H9 (cell line): Measurements from ENCODE around the gene CLK2. TPM values are rescaled to one million over a fixed set of nuclear protein-coding genes. Genes with fewer than 3 reads are reported as not detected.

Experiments used
- DNase-seq: peaks from one replicate; pipeline ENCODE4 v3.0.0-alpha.2; 2017
- H2AFZ ChIP-seq: one replicate; pipeline ENCODE4 v1.6.1; 2013; ENCODE audit warnings: mild to moderate bottlenecking, low read length, control low read depth, moderate library complexity
- H2AK5ac ChIP-seq: 2 replicates; pipeline ENCODE4 v1.6.1; 2013; ENCODE audit warnings: low read length, control low read depth, mixed read lengths; ENCODE audit not compliant: insufficient read length
- H2BK120ac ChIP-seq: one replicate; pipeline ENCODE4 v1.6.1; 2013; ENCODE audit warnings: low read depth, mild to moderate bottlenecking, low read length, control low read depth, inconsistent platforms; ENCODE audit not compliant: poor library complexity, severe bottlenecking
- H2BK12ac ChIP-seq: 2 replicates; pipeline ENCODE4 v1.6.1; 2013; ENCODE audit warnings: low read length, control low read depth, mixed read lengths, low read depth; ENCODE audit not compliant: insufficient read length
- H2BK15ac ChIP-seq: 2 replicates; pipeline ENCODE4 v1.6.1; 2013; ENCODE audit warnings: low read depth, low read length, control low read depth
- H2BK20ac ChIP-seq: one replicate; pipeline ENCODE4 v1.6.1; 2013; ENCODE audit warnings: low read depth, mild to moderate bottlenecking, low read length, control low read depth, inconsistent platforms; ENCODE audit not compliant: poor library complexity, severe bottlenecking
- H2BK5ac ChIP-seq: 2 replicates; pipeline ENCODE4 v1.6.1; 2013; ENCODE audit warnings: low read length, control low read depth, mixed read lengths; ENCODE audit not compliant: insufficient read length
- H3K14ac ChIP-seq: 2 replicates; pipeline ENCODE4 v1.6.1; 2013; ENCODE audit warnings: low read length, control low read depth; ENCODE audit not compliant: insufficient read depth
- H3K18ac ChIP-seq: 2 replicates; pipeline ENCODE4 v1.6.1; 2013; ENCODE audit warnings: low read depth, mild to moderate bottlenecking, mixed read lengths, low read length, control low read depth; ENCODE audit not compliant: insufficient read length
- H3K23ac ChIP-seq: 2 replicates; pipeline ENCODE4 v1.6.1; 2013; ENCODE audit warnings: low read length, control low read depth, mixed read lengths, low read depth; ENCODE audit not compliant: insufficient read length
- H3K23me2 ChIP-seq: 2 replicates; pipeline ENCODE4 v1.6.1; 2013; ENCODE audit warnings: low read depth, mild to moderate bottlenecking, mixed read lengths, low read length, control low read depth; ENCODE audit not compliant: insufficient read length, poor library complexity, severe bottlenecking
- H3K27ac ChIP-seq: 2 replicates; pipeline ENCODE4 v1.5.1; 2013; ENCODE audit warnings: low read length, control low read depth, mixed read lengths, low read depth; ENCODE audit not compliant: insufficient read length
- H3K27me3 ChIP-seq: 2 replicates; pipeline ENCODE4 v1.6.1; 2013; ENCODE audit warnings: low read length, control low read depth, inconsistent platforms; ENCODE audit not compliant: insufficient read depth
- H3K4ac ChIP-seq: 2 replicates; pipeline ENCODE4 v1.6.1; 2013; ENCODE audit warnings: low read depth, mild to moderate bottlenecking, control low read depth, inconsistent platforms, low read length, moderate library complexity
- H3K4me1 ChIP-seq: 2 replicates; pipeline ENCODE4 v1.6.1; 2013; ENCODE audit warnings: low read length, control low read depth, inconsistent platforms; ENCODE audit not compliant: insufficient read depth
- H3K4me2 ChIP-seq: 2 replicates; pipeline ENCODE4 v1.6.1; 2013; ENCODE audit warnings: low read length, control low read depth, mixed read lengths; ENCODE audit not compliant: insufficient read length, insufficient read depth
- H3K56ac ChIP-seq: 2 replicates; pipeline ENCODE4 v1.6.1; 2013; ENCODE audit warnings: low read depth, mild to moderate bottlenecking, mixed read lengths, low read length, control low read depth; ENCODE audit not compliant: insufficient read length
- H3K79me1 ChIP-seq: 2 replicates; pipeline ENCODE4 v1.6.1; 2013; ENCODE audit warnings: low read depth, mild to moderate bottlenecking, moderate library complexity, low read length, control low read depth, inconsistent platforms; ENCODE audit not compliant: insufficient read depth, poor library complexity, severe bottlenecking
- H3K79me2 ChIP-seq: 2 replicates; pipeline ENCODE4 v1.6.1; 2013; ENCODE audit warnings: low read length, control low read depth, inconsistent platforms; ENCODE audit not compliant: insufficient read depth
- H3K9ac ChIP-seq: 2 replicates; pipeline ENCODE4 v1.6.1; 2013; ENCODE audit warnings: low read length, control low read depth, mixed read lengths; ENCODE audit not compliant: insufficient read length; ENCODE audit errors: extremely low read depth
- H3K9me3 ChIP-seq: one replicate; pipeline ENCODE4 v1.6.1; 2013; ENCODE audit warnings: low read depth, low read length, inconsistent platforms; ENCODE audit not compliant: control insufficient read depth
- H3T11ph ChIP-seq: one replicate; pipeline ENCODE4 v1.6.1; 2013; ENCODE audit warnings: mild to moderate bottlenecking, low read length, control low read depth, inconsistent platforms
- H4K20me1 ChIP-seq: one replicate; pipeline ENCODE4 v1.6.1; 2013; ENCODE audit not compliant: control insufficient read depth, insufficient read length, insufficient read depth
- H4K5ac ChIP-seq: 2 replicates; pipeline ENCODE4 v1.6.1; 2013; ENCODE audit warnings: low read depth, mild to moderate bottlenecking, mixed read lengths, low read length, control low read depth; ENCODE audit not compliant: insufficient read length
- H4K8ac ChIP-seq: replicated peaks from 2 replicates; pipeline ENCODE4 v1.6.1; 2013; ENCODE audit warnings: low read length, control low read depth, mixed read lengths, low read depth; ENCODE audit not compliant: insufficient read length
- H4K91ac ChIP-seq: 2 replicates; pipeline ENCODE4 v1.6.1; 2013; ENCODE audit warnings: low read depth, mild to moderate bottlenecking, moderate library complexity, mixed read lengths, low read length, control low read depth; ENCODE audit not compliant: insufficient read length
- H3K27ac Mint-ChIP-seq, 3 experiments: 2 replicates in 2 of 3; 3 replicates in 1 of 3; pipeline ENCODE4 v1.8.0; 2020 to 2021; ENCODE audit warnings: mixed read lengths in 3 of 3, mild to moderate bottlenecking in 1 of 3, moderate library complexity in 1 of 3
- H3K27me3 Mint-ChIP-seq: 2 replicates; pipeline ENCODE4 v1.8.0; 2021; ENCODE audit warnings: low read depth, mild to moderate bottlenecking, moderate library complexity, mixed read lengths
- H3K36me3 Mint-ChIP-seq, 3 experiments: 2 replicates in 2 of 3; 3 replicates in 1 of 3; pipeline ENCODE4 v1.8.0; 2020 to 2021; ENCODE audit warnings: low read depth in 3 of 3, mixed read lengths in 3 of 3; ENCODE audit not compliant: insufficient read depth in 1 of 3
- H3K4me1 Mint-ChIP-seq, 2 experiments: 2 replicates each; pipeline ENCODE4 v1.8.0; 2020; ENCODE audit warnings: mixed read lengths in 2 of 2
- H3K4me3 Mint-ChIP-seq, 2 experiments: 2 replicates in 1 of 2; 3 replicates in 1 of 2; pipeline ENCODE4 v1.8.0; 2020 to 2021; ENCODE audit warnings: mild to moderate bottlenecking in 2 of 2, mixed read lengths in 2 of 2, moderate library complexity in 1 of 2
- H3K9me3 Mint-ChIP-seq, 2 experiments: 2 replicates in 1 of 2; 3 replicates in 1 of 2; pipeline ENCODE4 v1.8.0; 2020; ENCODE audit warnings: mild to moderate bottlenecking in 2 of 2, mixed read lengths in 2 of 2, moderate library complexity in 1 of 2
- CTCF ChIP-seq: fragments of 200-600 bp; sonication (generic); conservative IDR thresholded peaks from 3 replicates; pipeline ENCODE4 v1.8.0; 2021; ENCODE audit warnings: antibody characterized with exemption, mild to moderate bottlenecking
- WGBS: extraction: QIAGEN DNeasy Blood & Tissue Kit; methylation state at CpG from one replicate; pipeline ENCODE4 v1.1.7; 2013; ENCODE audit warnings: missing lambda C conversion rate, low lambda C conversion rate, mixed read lengths; ENCODE audit not compliant: insufficient read length; ENCODE audit errors: extremely low coverage; 5-methylcytosine and 5-hydroxymethylcytosine counted together
- total RNA-seq: library from RNA; stranded (reverse); gene quantifications from 2 replicates; pipeline ENCODE4 v1.2.1, GENCODE V29; 2021

The CLK2 gene
- total RNA-seq, 1 experiment from 2014 or later: 77.5 TPM

GRCh38 chr1:155263067-155263466 is 10.2 kb downstream of the CLK2 start:
- no peak overlapping the region for H3K14ac ChIP-seq
- TF ChIP-seq CTCF: no peak
- H4K5ac ChIP-seq: no peak overlapping the region
- H2AFZ ChIP-seq: no peak overlapping the region
- H3K27me3 ChIP-seq: no peaks in the 10 kb centered on the region
- H4K91ac ChIP-seq: no peak overlapping the region
- H3K27ac ChIP-seq: no peak overlapping the region
- H3K4me2 ChIP-seq: no peak overlapping the region
- no peaks in the 10 kb centered on the region for H3K9me3 ChIP-seq
- peaks cover 49 to 78% (median 70%) of the 10 kb centered on the region in 3 experiments; a peak in 6 of 7 replicates for H3K36me3 Mint-ChIP-seq
- no peaks in the 10 kb centered on the region for H4K20me1 ChIP-seq
- no CpG with 5 or more reads among the region's 11 CpGs for WGBS
- H3K4me1 Mint-ChIP-seq: peaks cover 13 to 14% of the 10 kb centered on the region in 2 experiments
- no peak overlapping the region for H2AK5ac ChIP-seq
- no peaks in the 10 kb centered on the region for H3K79me1 ChIP-seq
- H3K9ac ChIP-seq: no peak overlapping the region
- no peak overlapping the region for H2BK120ac ChIP-seq
- no peak overlapping the region for H3K18ac ChIP-seq
- no peak overlapping the region for H3K23ac ChIP-seq
- H3T11ph ChIP-seq: no peak overlapping the region
- H3K4ac ChIP-seq: no peak overlapping the region
- H2BK20ac ChIP-seq: no peak overlapping the region
- H3K4me3 Mint-ChIP-seq: peak overlapping the region in 1 of 2 experiments; percentile 95; a peak in 2 of 5 replicates
- H3K27me3 Mint-ChIP-seq: peaks cover 2% of the 10 kb centered on the region; the same call in 1 of the 2 replicates
- H3K27ac Mint-ChIP-seq: peak overlapping the region in 2 of 3 experiments; percentile 10 to 34; a peak in 2 of 7 replicates
- H3K79me2 ChIP-seq: no peaks in the 10 kb centered on the region
- peaks cover 10% of the 10 kb centered on the region for H3K23me2 ChIP-seq
- H3K9me3 Mint-ChIP-seq: no peaks in the 10 kb centered on the region; a peak in 1 of 5 replicates
- no peak for DNase-seq
- H4K8ac ChIP-seq: no peak overlapping the region
- H2BK12ac ChIP-seq: no peak overlapping the region
- no peak overlapping the region for H2BK15ac ChIP-seq
- H3K56ac ChIP-seq: no peak overlapping the region
- no peak overlapping the region for H2BK5ac ChIP-seq
- H3K4me1 ChIP-seq: 0 out of 2 replicates have a peak, but pooled peaks cover 3% of the 10 kb centered on the region
